HG02759 (cell line): ENCODE data around the gene DPF3.
A peak's percentile ranks its signal among the peaks of the same experiment; 100 is the strongest.

Source experiments
- ATAC-seq: cut with Tn5 transposase; IDR thresholded peaks from one replicate; pipeline ENCODE4 v1.9.1; 2021; ENCODE audit warnings: mild to moderate bottlenecking, moderate library complexity; ENCODE audit not compliant: unreplicated experiment

Gene DPF3

DNA sequence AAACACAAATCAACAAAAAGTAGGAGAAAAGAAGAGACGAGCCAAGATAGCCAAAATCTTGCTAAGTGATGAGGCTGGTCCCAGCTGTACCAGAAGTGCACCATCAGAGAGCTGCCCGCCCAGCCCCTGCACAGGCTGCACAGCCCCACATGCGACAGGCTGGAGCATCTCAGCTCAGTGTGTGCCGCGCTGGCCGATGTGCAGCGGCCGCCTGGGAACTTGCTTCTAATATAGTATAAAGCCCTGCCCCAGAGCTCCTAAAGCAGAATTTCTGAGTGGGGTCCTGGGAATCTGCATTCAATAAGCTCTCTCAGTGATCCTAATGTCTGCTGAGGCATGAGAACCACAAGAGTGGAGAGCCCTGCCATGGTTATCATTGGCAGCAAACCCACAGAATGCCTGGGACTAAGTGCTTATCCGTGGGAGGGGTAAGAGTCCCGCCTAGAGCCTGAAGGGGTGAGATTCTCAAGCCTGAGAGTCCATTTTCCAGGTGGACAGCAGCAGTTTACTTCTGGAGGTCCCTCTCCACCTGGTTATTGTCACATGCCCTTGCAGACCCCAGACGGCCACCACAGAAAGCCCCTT is 171.6 kb downstream of the DPF3 start:
- no peak for ATAC-seq

DNA sequence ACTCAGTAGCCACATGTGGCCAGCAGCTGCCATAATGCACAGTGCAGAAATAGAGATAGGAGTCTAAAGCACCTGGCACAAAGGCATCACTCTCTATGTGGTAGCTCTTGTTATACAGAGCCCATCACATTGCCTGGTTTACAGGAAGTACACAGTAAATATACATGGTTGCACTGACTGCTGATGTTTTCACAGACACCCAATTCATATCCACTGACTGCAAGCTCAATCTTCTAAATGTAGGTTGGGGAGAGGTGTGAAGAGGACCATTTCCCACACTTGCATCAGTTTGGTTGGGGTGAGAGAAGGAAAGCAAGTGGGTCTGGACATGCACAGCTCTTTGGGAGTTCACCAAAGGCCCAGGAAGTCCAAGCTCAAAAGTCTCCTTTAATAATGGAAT is 172.8 kb downstream of the DPF3 start:
- no peak for ATAC-seq

DNA sequence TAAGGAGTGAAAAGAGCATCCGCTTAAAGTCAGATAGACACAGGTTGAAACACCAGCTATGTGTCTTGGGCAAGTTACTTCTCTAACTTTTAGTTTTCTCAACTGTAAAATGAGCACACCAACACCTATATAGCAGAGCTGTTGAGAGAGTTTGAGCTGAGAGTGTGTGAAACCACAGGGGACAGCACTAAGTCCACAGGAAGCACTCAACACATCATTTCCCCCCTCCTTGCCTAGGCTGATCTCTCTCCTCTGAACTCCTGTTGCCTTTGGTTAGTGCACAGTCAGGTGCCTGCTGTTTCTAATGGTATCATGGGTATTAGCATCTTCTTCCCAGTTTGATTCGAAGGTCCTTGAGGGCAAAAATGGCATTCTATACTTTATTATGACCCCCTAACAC is 176.7 kb downstream of the DPF3 start:
- no peak for ATAC-seq

DNA sequence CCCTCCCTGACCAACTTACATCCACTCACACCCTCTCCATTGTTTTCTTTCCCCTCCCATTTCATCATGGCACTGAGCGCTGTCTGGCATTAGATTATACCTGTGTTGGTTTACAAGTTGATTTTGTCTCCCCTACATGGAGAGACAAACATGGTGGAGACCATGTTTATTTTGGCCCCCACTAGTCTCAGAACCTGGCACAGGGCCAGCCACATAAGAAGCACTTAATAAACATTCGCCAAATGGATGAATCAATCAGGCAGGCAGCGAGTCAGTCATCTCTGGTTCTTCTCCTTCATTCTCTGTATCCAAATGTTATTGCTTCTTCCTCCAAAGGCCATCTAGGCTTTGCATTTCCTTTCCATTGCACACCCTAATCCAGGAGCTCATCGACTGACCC is 177.4 kb downstream of the DPF3 start:
- ATAC-seq, result no peak

DNA sequence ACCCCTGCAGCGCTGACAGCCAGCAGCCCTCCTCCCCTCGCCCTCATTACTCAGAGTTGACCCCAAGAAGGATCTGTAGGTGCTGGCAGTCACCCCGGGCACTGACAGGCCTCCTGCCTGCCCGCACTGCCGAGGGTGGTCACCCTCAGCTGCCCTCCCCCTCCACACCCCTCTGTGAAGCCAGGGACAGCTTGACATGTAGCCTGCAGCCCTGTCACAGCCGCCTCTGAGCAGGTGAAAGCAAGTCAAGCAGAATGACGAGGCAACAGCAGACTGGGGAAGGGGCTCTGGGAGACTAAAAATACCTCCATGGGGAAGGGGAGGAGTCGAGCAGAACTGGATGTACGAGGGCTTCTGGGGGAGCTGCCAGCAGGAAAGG is 178.1 kb downstream of the DPF3 start:
- ATAC-seq, result no peak

DNA sequence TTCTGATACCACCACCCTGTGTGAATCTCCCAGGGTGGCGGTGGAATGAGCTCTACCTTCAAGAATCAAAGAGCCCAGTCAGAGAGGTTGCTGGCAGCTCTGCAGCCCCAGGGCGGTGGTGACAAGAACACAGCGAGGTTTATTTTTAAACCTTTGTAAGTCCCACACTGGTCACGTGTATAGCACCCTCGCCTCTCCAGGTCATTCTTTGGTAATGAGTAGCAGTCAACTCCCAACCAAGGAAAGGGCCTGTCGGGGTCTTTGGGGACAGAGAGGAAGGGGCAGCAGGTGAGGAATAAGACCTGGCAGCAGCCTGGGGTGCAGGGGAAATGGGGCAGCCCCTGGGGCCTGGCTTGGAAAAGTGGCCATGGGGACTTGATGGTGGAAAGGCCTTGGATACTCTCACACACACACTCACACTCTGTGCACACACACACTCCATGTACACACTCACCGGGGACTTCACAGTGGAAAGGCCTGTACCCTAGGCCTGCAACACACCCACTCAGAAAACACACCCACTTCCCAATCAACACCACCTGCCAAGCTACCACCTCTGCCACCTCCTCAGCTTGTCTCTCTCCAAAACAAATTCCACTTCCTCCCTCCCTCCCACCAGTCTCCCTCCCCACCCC is 178.6 kb downstream of the DPF3 start:
- ATAC-seq, result no peak

DNA sequence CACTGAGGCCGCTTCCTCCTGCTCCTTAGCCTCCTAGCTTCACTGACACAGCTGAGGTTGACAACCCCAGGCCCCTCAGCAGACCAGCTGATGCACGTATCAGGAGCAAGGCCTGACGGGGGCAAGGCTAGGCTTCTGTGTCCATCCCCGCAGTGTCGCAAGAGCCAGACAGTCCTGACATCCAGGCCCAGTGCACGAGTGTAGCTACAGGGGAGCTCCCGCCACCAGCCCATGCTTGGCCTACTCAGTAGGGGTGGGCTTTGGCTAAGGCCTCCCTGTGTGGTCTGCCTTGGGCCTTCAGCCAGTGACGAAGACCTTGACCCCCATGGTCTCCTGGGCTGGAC is 179.1 kb downstream of the DPF3 start:
- ATAC-seq, result no peak

DNA sequence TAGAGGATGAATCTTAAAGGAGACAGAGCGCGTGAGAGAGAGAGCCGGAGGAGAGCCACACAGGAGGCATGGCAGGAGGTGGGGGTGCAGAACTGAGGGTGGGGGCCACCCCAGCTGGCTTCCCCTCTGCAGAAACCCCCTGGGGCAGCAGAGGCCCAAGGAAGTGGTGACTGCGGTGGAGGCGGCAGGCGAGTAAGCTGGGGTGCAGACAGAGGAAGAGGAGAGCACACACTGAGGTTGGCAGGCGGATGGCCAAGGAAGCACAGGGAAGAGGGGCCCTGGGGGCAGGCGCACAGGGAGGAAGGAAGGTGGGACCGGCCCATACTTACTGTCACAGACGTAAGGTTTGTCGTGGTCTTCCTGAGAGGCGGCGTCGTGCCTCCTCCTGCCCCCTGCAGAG is 179.8 kb downstream of the DPF3 start:
- peak; percentile 45 for ATAC-seq

DNA sequence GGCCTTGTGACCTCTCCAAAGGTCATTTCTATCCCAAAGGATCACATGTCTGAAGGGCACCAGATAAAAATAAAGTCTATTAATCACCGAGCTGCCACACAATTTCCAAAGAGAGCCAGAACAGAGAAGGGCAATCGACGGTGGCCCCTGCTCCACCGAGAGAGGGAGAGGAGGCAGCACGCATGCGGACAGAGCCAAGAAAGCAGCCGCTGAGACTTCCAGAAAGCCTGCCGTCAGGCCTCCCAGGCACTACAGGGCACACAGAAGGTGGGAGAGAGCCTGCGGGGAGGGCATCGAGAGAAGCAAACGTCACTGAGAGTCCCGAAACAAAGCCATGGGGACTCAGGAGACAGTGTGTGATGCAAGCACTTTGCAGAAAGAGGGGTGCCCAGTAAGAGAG is 182.0 kb downstream of the DPF3 start:
- ATAC-seq, result no peak

DNA sequence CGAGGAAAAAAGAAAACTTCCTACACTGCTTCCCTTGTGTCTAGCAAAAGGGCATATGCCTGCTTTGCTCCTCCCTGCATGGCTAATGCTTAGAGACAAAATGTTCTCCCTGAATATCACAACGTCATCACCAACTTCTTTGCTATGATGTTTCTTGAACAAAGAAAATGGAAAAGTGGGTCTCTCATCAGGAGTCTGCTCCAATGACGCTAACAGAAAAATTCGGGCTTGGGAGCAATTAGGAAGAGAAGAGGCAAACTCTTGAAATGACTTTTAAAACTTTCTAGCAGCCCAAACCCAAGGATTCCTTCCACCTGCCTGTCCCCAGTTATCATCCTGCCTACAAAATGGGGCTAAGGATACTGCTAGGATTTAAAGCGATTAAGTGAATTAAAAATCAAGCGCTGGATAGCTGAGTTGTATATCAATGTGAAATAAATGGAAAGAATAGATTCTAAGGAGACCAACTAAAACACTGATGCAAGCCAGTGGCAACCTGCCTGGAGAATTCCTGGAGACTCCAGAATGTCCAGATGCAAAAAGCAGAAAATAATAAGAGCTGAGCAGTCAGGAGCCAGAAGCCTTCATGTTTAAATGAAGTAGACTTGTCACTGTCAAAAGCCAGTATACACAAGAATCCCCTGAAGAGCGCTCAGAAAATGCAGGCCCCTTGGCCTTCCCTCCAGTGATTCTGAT is 183.8 kb downstream of the DPF3 start:
- ATAC-seq, result no peak

DNA sequence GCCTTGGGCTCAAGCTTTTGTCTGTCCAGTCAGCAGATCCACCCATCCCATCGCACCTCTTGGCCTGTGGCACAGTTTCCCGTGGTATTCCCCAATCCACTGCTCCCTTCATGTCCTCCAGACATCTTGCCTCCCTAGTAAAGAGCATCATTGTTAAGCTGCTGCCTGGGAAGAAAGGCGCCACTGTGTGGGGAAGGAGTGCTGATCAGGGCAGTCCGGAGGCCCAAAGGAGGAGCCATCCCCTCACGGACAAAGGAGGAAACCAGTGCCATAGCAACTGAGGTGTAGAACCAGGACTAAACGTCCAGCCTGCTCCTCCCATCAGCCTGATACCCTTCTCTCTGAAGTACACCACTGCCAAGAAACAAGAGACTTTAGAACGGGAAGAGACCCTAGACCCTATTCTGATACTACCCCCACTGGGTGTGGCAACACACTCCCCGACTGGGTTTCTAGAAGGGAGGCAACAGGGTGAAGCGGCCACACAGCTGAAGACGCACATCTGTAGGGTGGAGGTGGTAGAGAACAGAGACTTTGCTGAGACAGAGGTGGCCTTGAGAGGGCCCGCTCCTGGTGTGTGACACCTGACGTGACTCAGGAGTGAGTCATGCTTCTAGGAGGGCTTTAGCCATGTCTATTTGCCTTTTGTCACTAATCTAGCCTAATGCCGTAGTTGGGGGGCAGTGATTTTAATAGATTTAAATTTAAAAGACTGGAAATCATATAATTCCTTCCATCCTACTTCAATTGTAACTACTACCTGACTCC is 185.0 kb downstream of the DPF3 start:
- ATAC-seq, result no peak

DNA sequence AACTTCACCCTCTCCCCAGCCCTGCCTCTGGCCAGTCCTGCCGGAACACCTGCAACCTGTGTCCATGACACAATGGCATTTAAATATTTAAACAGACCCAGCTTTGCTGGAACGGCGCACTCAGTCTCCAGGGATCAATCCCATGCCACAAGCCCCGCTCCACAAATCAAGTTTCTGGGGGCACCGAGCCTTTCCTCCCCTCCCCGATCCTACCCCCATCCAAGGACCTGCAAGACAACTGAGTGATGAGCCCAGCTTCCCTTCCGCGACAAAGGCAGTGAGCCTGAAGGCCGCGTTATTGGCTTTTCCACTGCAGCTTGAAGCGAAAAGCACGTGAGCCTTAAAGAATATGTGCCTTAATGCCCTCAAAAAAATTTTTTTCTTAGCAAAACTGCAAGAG is 185.7 kb downstream of the DPF3 start:
- no peak for ATAC-seq

DNA sequence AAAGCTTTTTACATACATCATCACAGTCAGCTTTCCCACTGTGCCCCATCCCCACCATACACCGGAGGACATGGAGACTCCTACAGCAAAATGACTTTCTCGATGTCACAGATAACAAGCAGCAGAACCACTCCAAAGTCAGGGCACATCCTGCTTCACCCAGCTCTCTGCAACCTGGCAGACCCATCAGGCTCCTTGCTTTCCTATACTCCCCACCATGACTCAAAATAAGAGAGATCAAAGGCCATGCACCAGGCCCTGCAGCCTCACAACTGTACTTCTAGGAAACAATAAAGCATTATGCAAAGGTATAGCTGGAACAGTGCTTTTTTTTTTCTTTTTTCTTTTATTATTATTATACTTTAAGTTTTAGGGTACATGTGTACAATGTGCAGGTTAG is 187.4 kb downstream of the DPF3 start:
- no peak for ATAC-seq

DNA sequence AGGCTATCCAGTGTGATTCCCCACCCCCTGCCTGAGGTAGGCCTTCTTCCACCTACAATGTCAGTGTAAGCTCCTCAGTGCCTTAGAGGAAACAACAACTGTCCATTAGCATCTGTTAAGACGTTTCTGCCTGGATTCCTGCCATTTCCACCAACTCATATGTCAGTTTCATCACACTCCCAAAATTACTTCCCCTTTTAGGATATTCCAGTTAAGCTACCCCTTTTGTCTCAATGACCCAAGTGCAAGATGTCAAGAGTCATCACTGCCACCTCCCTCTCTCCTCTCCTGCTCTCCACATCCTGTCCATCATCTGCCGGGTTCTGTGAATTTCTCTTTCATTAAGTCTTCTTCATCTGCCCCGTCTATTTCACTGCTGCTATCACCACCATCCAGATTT is 189.4 kb downstream of the DPF3 start:
- no peak for ATAC-seq

DNA sequence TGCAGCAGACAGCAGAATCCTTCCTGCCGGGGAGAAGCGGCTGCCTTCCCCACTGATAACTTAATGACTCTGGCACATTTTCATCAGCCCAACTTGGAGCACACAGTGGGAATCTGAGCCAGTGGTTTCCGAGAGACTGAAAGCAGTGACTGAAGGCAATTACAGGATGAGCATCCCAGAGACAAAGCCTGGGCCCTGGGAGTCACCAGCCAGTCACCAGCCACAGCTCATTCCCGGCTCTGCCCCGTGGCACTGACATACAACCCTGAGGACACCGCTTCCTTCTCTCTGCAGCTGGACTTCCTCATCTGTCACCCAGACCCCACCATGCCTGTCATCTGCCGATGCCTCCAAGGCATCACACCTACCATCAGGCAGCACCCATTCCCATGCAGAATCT is 192.3 kb downstream of the DPF3 start:
- ATAC-seq, result no peak

DNA sequence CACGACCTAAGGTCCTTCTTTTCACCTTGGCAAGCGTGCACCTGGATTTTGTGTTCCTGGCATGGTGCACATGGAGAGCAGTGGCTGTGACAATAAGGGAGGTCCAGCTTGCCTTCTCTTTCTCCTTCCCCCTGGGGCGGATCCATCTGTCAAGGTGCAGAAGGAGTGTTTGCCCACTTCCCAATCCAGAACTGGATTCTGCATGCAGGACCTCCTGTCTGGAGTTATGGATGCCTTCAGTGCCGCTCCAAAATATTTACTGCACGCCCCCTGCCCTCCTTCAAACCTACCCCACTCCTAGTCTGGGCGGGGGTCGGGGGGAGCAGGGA is 192.7 kb downstream of the DPF3 start:
- ATAC-seq, result no peak

DNA sequence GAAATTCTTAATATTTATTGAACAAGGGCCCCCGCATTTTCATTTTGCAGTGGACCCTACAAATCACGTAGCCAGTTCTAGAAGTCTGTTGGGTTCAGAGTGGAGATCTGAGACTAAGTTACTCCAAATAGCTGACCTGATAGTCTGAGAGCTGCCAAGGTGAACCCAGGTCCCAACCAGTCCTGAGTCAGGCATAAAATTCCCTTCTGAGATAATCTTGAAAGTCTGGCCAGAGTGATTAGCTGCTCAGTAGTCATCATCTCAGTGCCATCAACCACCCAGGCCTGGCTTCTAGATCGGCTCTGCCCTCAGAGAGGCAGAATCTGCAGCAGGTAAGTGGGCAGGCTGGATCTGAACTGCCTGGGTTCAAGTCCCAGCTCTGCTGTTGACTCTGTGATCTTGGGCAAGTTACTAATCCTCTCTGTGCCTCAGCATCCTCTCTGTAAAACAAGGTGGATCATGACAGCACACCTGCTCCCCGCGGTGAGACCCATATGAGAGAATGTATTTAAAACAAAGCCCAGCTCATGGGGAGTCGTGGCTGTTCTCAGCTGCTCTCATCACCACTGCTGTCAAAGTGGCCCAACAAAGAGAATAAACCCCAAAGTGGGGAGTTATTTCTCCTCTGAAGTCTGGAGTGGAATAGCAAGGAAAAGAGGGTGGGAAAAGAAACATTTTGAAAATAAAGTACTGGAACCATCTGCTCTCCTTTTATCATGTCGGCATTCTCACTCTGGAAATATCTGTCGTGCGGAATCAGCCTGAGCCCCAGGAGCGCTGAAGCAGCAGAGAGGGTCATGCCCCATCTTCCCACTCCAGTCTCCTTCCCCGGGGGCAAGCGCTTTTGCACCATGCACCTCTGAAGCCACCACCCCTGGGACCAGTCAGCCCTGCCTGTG is 193.3 kb downstream of the DPF3 start:
- no peak for ATAC-seq

DNA sequence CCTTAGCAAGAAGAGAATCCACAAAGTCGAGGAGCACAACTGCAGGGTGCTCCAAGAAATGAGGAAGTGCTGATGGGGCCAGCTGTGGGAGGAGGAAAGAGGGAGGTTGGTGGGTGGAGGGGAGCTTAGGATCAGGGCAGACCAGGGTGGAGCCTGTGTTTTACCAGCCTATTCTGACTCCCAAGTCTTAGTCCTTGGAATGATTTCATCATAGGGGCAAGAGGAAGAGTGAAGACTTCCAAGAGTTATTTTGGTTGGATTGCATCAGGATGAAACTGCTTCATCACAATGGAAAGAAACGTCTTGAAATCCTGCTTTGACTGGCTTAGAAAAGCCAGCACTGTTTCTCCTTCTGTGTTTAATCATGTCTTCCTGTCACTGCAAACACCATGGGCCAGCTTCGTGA is 194.0 kb downstream of the DPF3 start:
- no peak for ATAC-seq

DNA sequence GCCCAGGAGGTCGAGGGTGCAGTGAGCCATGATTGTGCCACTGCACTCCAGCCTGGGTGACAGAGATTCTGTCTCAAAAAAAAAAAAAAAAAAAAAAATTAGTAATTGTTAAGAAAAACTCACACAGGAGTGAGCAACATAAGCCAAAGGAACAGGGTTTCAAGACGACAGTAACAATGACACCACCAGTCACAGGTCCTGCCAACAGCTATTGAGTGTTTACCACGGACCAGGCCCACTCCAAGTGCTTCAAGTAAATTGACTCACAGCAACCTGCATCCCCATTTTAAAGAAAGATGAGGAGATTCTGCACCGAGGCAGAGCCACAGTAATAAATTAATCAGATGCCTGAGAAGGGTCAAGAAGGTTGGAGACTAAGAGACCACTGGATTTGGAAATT is 194.5 kb downstream of the DPF3 start:
- no peak for ATAC-seq

DNA sequence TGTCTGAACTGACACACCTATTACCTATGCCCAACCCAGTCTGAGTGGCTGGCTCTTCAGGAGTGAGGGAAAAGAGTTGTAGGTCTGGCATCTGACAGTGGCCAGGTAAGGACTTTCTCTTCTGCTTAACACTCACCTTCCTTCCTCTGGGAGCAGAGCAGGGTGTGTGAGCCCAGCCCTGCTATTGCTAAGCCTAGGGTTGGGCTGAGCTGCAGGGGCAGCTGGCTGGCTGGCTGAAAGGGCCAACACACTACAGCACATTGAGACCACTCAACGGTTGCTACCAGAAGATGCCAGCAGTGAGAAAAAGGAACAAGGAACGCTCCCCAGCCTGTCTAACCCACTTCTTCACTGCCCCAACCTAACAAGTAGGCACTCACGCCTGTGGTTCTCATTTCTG is 201.2 kb downstream of the DPF3 start:
- ATAC-seq, result no peak

DNA sequence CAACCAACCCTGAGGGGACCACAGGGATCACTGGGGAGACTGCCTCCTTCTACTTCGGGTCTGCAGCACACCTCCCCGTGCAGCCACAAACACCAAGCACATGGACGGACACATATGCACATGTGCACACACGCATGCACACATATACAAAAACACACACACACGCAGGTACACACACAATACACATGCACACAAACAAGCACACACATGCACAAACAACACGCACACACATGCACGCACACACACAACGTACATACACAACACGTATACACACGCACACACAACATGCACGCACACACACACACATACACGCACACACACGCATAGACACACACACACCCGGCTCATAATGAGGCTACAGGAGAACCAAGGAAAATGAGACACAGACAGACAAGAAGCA is 203.6 kb downstream of the DPF3 start:
- ATAC-seq, result no peak
